GM12875 (cell line): ENCODE data around the gene KLHL36.
"Not testable (repeated sequence)": the region's sequence is repeated elsewhere in the genome, so short reads cannot be mapped to it uniquely, and the experiment has no call there.

Experiments
- H3K4me3 ChIP-seq: one replicate; pipeline ENCODE4 v1.5.1; 2011; ENCODE audit warnings: low read depth, low read length, control low read depth
- TF ChIP-seq, protein P1 (sequence below): IDR thresholded peaks from 2 replicates; pipeline ENCODE4 v1.5.1; 2011; ENCODE audit warnings: low read depth, mild to moderate bottlenecking, control low read depth, inconsistent platforms, low read length, moderate library complexity, borderline replicate concordance; ENCODE audit not compliant: insufficient read depth

The KLHL36 gene

DNA sequence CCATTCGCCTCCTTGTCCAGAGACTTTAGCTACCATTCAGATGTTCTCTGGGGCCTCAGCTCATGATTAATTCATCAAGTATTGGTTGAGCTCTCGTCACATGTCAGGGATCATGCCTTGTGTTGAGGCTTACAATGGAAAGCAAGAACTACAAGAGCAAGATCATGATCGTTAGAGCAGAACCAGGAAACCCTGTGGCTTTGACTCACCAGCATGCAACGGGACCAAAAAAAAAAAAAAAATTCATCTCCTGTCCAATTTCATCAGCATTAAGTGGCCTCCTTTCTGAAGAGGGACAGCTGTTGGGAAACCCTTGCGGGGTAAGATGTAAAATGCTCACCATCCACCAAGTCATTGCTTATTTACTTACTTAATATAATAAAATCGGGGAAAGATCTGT, 39.4 kb downstream of the KLHL36 start:
- no peak overlapping the region for H3K4me3 ChIP-seq
- TF ChIP-seq, protein P1, sequence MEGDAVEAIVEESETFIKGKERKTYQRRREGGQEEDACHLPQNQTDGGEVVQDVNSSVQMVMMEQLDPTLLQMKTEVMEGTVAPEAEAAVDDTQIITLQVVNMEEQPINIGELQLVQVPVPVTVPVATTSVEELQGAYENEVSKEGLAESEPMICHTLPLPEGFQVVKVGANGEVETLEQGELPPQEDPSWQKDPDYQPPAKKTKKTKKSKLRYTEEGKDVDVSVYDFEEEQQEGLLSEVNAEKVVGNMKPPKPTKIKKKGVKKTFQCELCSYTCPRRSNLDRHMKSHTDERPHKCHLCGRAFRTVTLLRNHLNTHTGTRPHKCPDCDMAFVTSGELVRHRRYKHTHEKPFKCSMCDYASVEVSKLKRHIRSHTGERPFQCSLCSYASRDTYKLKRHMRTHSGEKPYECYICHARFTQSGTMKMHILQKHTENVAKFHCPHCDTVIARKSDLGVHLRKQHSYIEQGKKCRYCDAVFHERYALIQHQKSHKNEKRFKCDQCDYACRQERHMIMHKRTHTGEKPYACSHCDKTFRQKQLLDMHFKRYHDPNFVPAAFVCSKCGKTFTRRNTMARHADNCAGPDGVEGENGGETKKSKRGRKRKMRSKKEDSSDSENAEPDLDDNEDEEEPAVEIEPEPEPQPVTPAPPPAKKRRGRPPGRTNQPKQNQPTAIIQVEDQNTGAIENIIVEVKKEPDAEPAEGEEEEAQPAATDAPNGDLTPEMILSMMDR, result no peak

DNA sequence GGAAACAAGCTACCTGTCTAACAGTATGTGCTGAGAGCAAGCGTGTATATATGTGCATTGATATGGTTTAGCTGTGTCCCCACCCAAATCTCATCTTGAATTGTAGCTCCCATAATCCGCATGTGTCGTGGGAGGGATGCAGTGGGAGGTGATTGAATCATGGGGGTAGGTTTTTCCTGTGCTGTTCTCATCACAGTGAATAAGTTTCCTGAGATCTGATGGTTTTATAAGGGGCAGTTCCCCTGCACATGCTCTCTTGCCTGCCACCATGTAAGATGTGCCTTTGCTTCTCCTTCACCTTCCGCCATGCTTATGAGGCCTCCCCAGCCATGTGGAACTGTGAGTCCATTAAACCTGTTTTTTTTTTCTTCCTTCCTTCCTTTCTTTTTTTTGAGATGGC, 39.9 kb downstream of the KLHL36 start:
- not testable (repeated sequence) for H3K4me3 ChIP-seq

DNA sequence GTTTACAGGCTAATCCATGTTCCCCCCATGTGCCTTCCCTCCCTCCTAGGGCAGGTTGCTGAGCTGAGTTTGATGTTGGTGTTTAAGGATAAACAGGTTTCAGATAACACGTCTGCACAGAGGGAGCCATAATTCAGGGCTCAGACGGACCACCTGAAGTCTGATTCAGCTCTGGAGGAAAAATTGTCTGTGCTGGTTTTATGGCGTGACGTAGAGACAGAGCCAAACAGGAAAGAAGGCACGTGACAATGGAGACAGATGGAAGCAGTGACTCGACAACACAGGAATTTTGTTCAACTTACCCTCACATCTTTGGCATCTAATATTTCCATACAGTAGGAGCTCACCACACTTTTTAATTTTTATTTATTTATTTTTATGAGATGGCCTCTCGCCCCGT, 40.8 kb downstream of the KLHL36 start:
- H3K4me3 ChIP-seq, result no peak overlapping the region
- TF ChIP-seq, protein P1, result no peak

DNA sequence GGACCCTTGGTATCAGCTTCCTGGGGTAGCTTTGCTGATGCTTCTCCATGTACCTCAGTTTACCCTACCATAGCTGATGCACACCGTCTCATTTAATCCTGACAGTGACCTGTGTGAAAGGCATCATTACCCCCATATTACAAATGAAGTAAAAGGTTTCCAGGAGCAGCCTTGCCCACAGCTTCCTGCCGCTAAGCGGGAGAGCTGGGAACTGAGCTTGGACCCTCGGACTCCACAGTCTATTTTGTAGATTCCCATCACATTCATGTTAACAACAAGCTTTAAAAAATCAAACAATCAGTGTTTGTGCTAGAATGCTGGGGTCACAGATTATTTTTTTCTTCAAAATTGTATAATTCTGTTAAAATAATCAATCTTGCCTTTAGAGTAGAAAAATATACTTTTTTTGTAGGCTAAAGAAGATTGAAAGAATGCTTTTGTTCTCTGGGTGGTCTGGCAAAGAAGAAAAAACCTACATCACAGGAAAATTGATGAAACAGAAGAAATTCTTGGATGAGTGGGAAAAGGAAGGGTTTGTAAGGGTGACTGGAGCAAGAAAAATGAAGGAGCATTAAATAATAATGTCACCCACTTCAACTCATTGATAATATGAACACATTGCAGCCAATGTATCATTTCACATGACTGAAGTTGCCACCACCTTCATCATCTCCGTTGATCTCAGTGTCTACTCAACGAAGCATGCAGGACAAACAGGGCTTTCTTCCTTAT, 41.9 kb downstream of the KLHL36 start:
- TF ChIP-seq, protein P1, result no peak

DNA sequence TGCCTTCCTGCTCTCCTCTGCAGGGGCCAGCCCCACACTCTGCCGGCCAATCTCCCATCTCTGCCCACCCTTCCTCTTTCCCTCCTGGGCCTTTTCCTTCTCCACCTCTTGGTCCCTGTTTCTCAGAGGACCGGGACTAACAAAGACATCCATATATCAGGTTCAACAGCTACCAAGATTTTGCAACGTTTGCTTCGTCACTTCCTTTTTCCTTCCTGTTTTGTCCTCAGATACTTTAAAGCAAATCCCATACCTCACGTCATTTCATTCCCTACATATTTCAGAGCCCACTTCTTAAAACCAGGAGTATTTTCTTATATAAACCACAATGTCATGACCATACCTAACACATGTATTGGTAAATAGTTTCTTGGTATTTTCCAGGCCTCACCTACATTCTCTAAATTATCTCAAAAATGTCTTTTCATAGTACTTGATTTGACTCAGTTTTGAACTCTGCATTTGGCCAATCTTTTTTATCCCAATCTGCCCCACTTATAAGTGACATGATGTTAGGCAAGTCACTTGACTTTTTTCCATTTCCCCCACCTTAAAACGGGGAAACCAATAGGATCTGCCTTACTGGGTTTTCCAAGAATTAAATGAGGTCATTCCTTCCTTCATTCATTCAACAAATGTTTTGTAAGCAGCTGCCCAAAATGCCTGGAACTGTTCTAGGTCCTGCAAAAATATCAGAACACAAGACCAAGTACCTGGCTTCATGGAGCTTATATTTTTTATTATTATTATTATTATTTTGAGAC, 44.3 kb downstream of the KLHL36 start:
- no peak overlapping the region for H3K4me3 ChIP-seq
- TF ChIP-seq, protein P1, result no peak

More for the DNA sequence above, 41.9 kb downstream of the KLHL36 start:
- H3K4me3 ChIP-seq, result no peak overlapping the region

DNA sequence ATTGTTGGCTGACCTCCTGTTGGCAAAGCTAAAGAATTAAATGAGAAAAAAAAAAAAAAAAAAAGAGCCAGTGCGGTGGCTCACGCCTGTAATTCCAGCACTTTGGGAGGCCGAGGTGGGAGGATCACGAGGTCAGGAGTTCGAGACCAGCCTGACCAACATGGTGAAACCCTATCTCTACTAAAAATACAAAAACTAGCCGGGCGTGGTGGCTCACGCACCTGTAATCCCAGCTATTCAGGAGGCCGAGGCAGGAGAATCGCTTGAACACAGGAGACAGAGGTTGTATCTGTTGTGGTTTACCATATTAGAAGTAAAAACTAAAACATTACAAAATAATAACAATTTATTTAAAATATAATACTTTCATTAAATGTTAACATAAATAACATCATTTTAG, 45.6 kb downstream of the KLHL36 start:
- H3K4me3 ChIP-seq, result not testable (repeated sequence)

DNA sequence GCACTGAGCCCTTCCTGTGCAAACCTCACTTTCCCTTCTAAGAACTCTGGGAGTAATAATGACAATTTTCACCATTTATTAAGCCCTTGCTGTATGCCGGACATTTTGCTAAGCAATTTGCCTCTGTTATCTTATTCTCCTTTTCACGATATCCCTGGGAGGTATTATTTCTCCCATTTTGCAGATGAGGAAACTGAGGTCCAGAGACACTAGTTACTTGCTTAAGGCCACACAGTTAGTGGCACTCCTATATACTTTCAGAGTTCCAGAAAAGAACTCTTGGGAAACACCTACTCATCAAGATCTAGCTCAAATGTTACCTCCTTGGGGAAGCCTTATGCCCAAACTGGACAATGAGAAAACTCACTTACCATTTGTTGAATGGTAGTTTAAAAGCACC, 46.7 kb downstream of the KLHL36 start:
- TF ChIP-seq, protein P1, result no peak
- no peak overlapping the region for H3K4me3 ChIP-seq

DNA sequence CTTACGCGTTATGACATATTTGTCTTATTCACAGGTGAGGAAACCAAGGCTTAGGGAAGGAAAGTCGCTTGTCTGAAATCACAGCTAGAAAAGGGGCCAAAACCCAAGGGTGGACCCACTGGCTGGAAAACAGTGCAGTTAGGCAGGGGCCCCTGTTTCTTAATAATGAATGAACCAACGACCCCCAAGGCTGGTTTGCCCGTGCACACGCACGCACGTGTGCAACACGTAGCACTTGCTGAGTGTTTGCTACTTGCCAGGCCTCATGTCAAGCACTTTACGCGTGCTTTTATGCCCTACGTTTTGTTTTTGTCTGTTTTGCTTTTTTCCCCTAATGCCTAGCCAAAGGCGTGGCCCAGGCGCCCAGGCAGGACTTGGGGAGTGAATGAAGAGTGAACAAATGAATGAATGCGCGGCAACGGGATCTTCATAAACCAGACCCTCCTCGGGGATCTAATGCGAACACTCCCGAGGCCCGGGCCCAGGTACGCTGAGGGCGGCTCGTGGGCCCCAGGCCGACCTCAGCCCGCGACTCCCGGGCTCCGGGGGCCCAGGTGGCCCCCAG, 50.9 kb downstream of the KLHL36 start:
- H3K4me3 ChIP-seq, result peak overlapping the region; percentile 83
- TF ChIP-seq, protein P1, result no peak
